GM21576 (cell line): ENCODE measurements around the gene HSPA1A.
A peak's percentile ranks its signal among the peaks of the same experiment; 100 is the strongest.

Experiments used
- ATAC-seq: cut with Tn5 transposase; IDR thresholded peaks from one replicate; pipeline ENCODE4 v1.9.1; 2021; ENCODE audit warnings: mild to moderate bottlenecking, moderate library complexity; ENCODE audit not compliant: unreplicated experiment

The HSPA1A gene

GRCh38 chr6:31815025-31815838 lies at the start of gene HSPA1A, which contains the start of gene HSPA1L:
TSS of gene HSPA1A (plus strand) at chr6:31815543. CDS start at chr6:31815757, 214 bp downstream.
TSS of gene HSPA1L (minus strand) at chr6:31815283. CDS start at chr6:31811972, 3,311 bp downstream.
- ATAC-seq: no peak

- no peak for ATAC-seq
Measured at GRCh38 chr6:31765559-31765909, 49.8 kb upstream of the HSPA1A start.

GRCh38 chr6:31765910-31766794 lies 49.2 kb upstream of the HSPA1A start:
- ATAC-seq: no peak

- no peak for ATAC-seq
Measured at GRCh38 chr6:31767096-31767645, 48.2 kb upstream of the HSPA1A start.

- no peak for ATAC-seq
Measured at GRCh38 chr6:31768363-31769257, 46.7 kb upstream of the HSPA1A start.

GRCh38 chr6:31769684-31770371 lies 45.5 kb upstream of the HSPA1A start:
- no peak for ATAC-seq

- ATAC-seq: no peak
Measured at GRCh38 chr6:31770860-31771259, 44.5 kb upstream of the HSPA1A start.

GRCh38 chr6:31771992-31772358 lies 43.4 kb upstream of the HSPA1A start:
- ATAC-seq: no peak

- no peak for ATAC-seq
Measured at GRCh38 chr6:31775184-31775583, 40.2 kb upstream of the HSPA1A start.

- no peak for ATAC-seq
Measured at GRCh38 chr6:31775633-31776484, 39.5 kb upstream of the HSPA1A start.

- no peak for ATAC-seq
Measured at GRCh38 chr6:31776485-31776988, 38.8 kb upstream of the HSPA1A start.

- peak; percentile 69 for ATAC-seq
Measured at GRCh38 chr6:31776989-31777666, 38.2 kb upstream of the HSPA1A start, which contains the start of gene VWA7. TSS of gene VWA7 (minus strand) at chr6:31777328. CDS start at chr6:31776779, 549 bp downstream.

GRCh38 chr6:31777667-31778050 lies 37.7 kb upstream of the HSPA1A start:
- ATAC-seq: no peak

- ATAC-seq: no peak
Measured at GRCh38 chr6:31778193-31778592, 37.1 kb upstream of the HSPA1A start.

- no peak for ATAC-seq
Measured at GRCh38 chr6:31778999-31779885, 36.1 kb upstream of the HSPA1A start.

- no peak for ATAC-seq
Measured at GRCh38 chr6:31779908-31780307, 35.4 kb upstream of the HSPA1A start.
